Measurements from ENCODE around the gene CCNQ. TPM values are rescaled to one million over a fixed set of nuclear protein-coding genes. Genes with fewer than 3 reads are reported as not detected.

The CCNQ gene
- total and polyA plus RNA-seq, 4 donors: 8.9 to 14.7 (median 9.8) TPM

DNA sequence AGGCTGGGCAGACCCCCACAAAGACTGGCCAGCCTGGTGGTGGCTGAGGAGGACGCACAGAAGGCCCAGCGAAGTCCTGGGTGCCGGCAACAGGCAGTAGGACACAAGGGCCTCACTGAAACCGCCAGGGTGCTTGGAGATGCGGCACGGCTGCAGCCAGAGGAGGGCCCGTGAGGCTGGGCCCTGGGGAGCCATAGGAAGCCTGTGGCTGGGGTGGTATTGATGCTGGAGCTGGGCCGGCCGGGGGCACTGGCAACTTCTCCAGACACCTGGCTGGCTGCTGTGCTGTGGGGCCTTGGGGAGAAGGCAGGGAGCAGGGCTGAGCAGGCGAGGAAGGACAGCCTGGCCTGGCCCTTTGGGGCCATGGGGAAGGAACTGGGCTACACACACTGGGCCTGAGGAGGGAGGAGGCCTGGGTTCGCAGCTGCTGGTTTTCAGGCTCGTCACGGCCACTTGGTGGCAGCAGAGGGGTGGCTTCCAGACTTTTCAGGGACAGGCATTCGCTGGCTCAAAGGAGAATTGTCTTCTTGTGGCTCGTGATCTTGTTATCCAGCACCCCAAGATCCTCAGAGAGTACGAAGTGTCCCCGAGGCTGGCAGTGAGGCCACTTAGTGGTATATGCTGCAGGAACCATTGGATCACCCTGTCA is 44.3 kb downstream of the CCNQ start:
- Histone ChIP-seq H3K4me3 (ENCODE audit: low read depth in 1 of 3, low read length in 3 of 3) (no peak overlapping the region), H3K9ac (ENCODE audit: low read depth in 1 of 2, low read length in 2 of 2) (no peak overlapping the region), H3K27me3 (ENCODE audit: control insufficient read depth in 4 of 4, insufficient read depth in 4 of 4, low read length in 3 of 4) (no peaks in the 10 kb centered on the region), H3K9me3 (ENCODE audit: control insufficient read depth in 4 of 4, low read length in 3 of 4) (no peaks in the 10 kb centered on the region), H3K4me1 (ENCODE audit: control insufficient read depth in 4 of 4, insufficient read depth in 4 of 4, low read length in 3 of 4) (no peaks in the 10 kb centered on the region), H3K36me3 (ENCODE audit: control insufficient read depth in 4 of 4, insufficient read depth in 3 of 4, low read depth in 1 of 4, low read length in 3 of 4) (no peaks in the 10 kb centered on the region), H3K27ac (ENCODE audit: low read depth in 1 of 2, low read length in 2 of 2) (no peak overlapping the region)
- peak; percentile 68 for DNase-seq (ENCODE audit: low spot score)
- no peak for TF ChIP-seq JUND (IDR thresholded peaks at IDR 0.05)
- no peak for TF ChIP-seq FOXA1 (IDR thresholded peaks at IDR 0.05)
- TF ChIP-seq GABPA (IDR thresholded peaks at IDR 0.05 in 1 of 2, conservative IDR thresholded peaks at IDR 0.05 in 1 of 2): no peak
- TF ChIP-seq FOXA2 (IDR thresholded peaks at IDR 0.05): no peak
- TF ChIP-seq RAD21 (IDR thresholded peaks at IDR 0.05): peak; percentile 74 to 87
- no peak for TF ChIP-seq RXRA (IDR thresholded peaks at IDR 0.05)
- no peak for TF ChIP-seq EGR1 (IDR thresholded peaks at IDR 0.05; ENCODE audit: low read depth in 2 of 2)
- TF ChIP-seq, protein P1, sequence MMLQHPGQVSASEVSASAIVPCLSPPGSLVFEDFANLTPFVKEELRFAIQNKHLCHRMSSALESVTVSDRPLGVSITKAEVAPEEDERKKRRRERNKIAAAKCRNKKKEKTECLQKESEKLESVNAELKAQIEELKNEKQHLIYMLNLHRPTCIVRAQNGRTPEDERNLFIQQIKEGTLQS (IDR thresholded peaks at IDR 0.05): no peak
- TF ChIP-seq, protein P2, sequence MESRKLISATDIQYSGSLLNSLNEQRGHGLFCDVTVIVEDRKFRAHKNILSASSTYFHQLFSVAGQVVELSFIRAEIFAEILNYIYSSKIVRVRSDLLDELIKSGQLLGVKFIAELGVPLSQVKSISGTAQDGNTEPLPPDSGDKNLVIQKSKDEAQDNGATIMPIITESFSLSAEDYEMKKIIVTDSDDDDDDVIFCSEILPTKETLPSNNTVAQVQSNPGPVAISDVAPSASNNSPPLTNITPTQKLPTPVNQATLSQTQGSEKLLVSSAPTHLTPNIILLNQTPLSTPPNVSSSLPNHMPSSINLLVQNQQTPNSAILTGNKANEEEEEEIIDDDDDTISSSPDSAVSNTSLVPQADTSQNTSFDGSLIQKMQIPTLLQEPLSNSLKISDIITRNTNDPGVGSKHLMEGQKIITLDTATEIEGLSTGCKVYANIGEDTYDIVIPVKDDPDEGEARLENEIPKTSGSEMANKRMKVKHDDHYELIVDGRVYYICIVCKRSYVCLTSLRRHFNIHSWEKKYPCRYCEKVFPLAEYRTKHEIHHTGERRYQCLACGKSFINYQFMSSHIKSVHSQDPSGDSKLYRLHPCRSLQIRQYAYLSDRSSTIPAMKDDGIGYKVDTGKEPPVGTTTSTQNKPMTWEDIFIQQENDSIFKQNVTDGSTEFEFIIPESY (IDR thresholded peaks at IDR 0.05): no peak
- no peak for TF ChIP-seq HNF4A (conservative IDR thresholded peaks at IDR 0.05)
- TF ChIP-seq, protein P3, sequence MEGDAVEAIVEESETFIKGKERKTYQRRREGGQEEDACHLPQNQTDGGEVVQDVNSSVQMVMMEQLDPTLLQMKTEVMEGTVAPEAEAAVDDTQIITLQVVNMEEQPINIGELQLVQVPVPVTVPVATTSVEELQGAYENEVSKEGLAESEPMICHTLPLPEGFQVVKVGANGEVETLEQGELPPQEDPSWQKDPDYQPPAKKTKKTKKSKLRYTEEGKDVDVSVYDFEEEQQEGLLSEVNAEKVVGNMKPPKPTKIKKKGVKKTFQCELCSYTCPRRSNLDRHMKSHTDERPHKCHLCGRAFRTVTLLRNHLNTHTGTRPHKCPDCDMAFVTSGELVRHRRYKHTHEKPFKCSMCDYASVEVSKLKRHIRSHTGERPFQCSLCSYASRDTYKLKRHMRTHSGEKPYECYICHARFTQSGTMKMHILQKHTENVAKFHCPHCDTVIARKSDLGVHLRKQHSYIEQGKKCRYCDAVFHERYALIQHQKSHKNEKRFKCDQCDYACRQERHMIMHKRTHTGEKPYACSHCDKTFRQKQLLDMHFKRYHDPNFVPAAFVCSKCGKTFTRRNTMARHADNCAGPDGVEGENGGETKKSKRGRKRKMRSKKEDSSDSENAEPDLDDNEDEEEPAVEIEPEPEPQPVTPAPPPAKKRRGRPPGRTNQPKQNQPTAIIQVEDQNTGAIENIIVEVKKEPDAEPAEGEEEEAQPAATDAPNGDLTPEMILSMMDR (IDR thresholded peaks at IDR 0.05; ENCODE audit: low read depth, low read length, missing input control): peak; percentile 64
- 39% methylated on average over 17 of the region's 17 CpGs for WGBS

DNA sequence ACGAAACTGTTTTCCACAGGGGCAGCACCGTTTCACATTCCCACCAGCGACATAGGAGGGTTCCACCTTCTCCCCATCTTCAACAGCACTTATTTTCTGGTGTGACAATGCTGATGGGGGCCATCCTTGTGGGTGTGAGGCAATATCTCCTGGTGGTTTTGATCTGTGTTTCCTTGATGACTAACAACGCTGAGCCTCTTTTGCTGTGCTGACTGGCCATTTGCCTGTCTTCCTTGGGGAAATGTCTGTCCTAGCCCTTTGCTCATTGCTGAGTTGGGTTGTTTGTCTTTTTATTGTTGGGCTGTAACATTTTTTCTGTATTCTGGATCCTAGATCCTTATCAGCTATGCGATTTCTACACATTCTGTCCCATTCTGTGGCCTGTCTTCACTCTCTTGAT is 47.8 kb downstream of the CCNQ start:
- no peak for TF ChIP-seq TAF1 (conservative IDR thresholded peaks at IDR 0.05)
- no peak for TF ChIP-seq GABPA (IDR thresholded peaks at IDR 0.05 in 1 of 2, conservative IDR thresholded peaks at IDR 0.05 in 1 of 2)
- TF ChIP-seq, protein P3 (IDR thresholded peaks at IDR 0.05; ENCODE audit: low read depth, low read length, missing input control): no peak
- TF ChIP-seq, protein P4, sequence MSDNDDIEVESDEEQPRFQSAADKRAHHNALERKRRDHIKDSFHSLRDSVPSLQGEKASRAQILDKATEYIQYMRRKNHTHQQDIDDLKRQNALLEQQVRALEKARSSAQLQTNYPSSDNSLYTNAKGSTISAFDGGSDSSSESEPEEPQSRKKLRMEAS (IDR thresholded peaks at IDR 0.05): no peak
- TF ChIP-seq HNF4G (IDR thresholded peaks at IDR 0.05): no peak
- no peak for TF ChIP-seq NR2F2 (IDR thresholded peaks at IDR 0.05)
- TF ChIP-seq, protein P1 (IDR thresholded peaks at IDR 0.05): no peak
- TF ChIP-seq FOXA2 (IDR thresholded peaks at IDR 0.05): no peak
- no peaks in the 10 kb centered on the region for H3K36me3 ChIP-seq (ENCODE audit: control insufficient read depth in 4 of 4, insufficient read depth in 3 of 4, low read depth in 1 of 4, low read length in 3 of 4)
- no peak overlapping the region for H3K4me3 ChIP-seq (ENCODE audit: low read depth in 1 of 3, low read length in 3 of 3)
- H3K4me1 ChIP-seq (ENCODE audit: control insufficient read depth in 4 of 4, insufficient read depth in 4 of 4, low read length in 3 of 4): no peaks in the 10 kb centered on the region
- 80% methylated on average over 5 of the region's 5 CpGs for WGBS
- DNase-seq (ENCODE audit: low spot score): no peak
- no peaks in the 10 kb centered on the region for H3K9me3 ChIP-seq (ENCODE audit: control insufficient read depth in 4 of 4, low read length in 3 of 4)
- peaks cover 0 to 2% (median 0%) of the 10 kb centered on the region in 4 donors for H3K27me3 ChIP-seq (ENCODE audit: control insufficient read depth in 4 of 4, insufficient read depth in 4 of 4, low read length in 3 of 4)
- H3K27ac ChIP-seq (ENCODE audit: low read depth in 1 of 2, low read length in 2 of 2): no peak overlapping the region
- H3K9ac ChIP-seq (ENCODE audit: low read depth in 1 of 2, low read length in 2 of 2): no peak overlapping the region

Data from liver (tissue), 9 donors.